Mesothelial cell of epicardium (in vitro differentiated cells): ENCODE data around the gene SIK2. TPM values are rescaled to one million over a fixed set of nuclear protein-coding genes. Genes with fewer than 3 reads are reported as not detected.

ENCODE experiments used
- DNase-seq, 2 experiments: peaks; one replicate each; pipeline ENCODE4 v3.0.0; 2021; ENCODE audit warnings: low spot score in 2 of 2; ENCODE audit not compliant: unreplicated experiment in 2 of 2
- H3K27ac Mint-ChIP-seq: 2 replicates; pipeline ENCODE4 v1.8.0; 2021; ENCODE audit warnings: mixed read lengths
- H3K27me3 Mint-ChIP-seq: 2 replicates; pipeline ENCODE4 v1.8.0; 2021; ENCODE audit warnings: low read depth, mixed read lengths
- H3K36me3 Mint-ChIP-seq: 2 replicates; pipeline ENCODE4 v1.8.0; 2021; ENCODE audit warnings: mixed read lengths
- H3K4me1 Mint-ChIP-seq: 2 replicates; pipeline ENCODE4 v1.8.0; 2021; ENCODE audit warnings: mixed read lengths
- H3K4me3 Mint-ChIP-seq: 2 replicates; pipeline ENCODE4 v1.8.0; 2021; ENCODE audit warnings: mild to moderate bottlenecking, moderate library complexity, mixed read lengths
- H3K9me3 Mint-ChIP-seq: 2 replicates; pipeline ENCODE4 v1.8.0; 2021; ENCODE audit warnings: mixed read lengths
- CTCF ChIP-seq: fragments of 200-600 bp; sonication (generic); IDR thresholded peaks from one replicate; pipeline ENCODE4 v1.5.0; 2021; ENCODE audit warnings: antibody characterized with exemption; ENCODE audit not compliant: unreplicated experiment
- total RNA-seq: library from RNA; stranded (reverse); gene quantifications from 3 replicates; pipeline ENCODE4 v1.2.1, GENCODE V29; 2021

The SIK2 gene
- total RNA-seq, 1 donor from 2014 or later: 17.1 TPM

GRCh38 chr11:111566324-111566723, 35.9 kb upstream of the SIK2 start:
- no peak overlapping the region for H3K4me3 Mint-ChIP-seq
- no peak for TF ChIP-seq CTCF
- H3K27me3 Mint-ChIP-seq: no peaks in the 10 kb centered on the region
- no peak overlapping the region for H3K27ac Mint-ChIP-seq
- no peaks in the 10 kb centered on the region for H3K9me3 Mint-ChIP-seq
- H3K4me1 Mint-ChIP-seq: peaks cover 5% of the 10 kb centered on the region
- H3K36me3 Mint-ChIP-seq: peaks cover 2% of the 10 kb centered on the region
- DNase-seq: no peak

- TF ChIP-seq CTCF: no peak
- no peaks in the 10 kb centered on the region for H3K36me3 Mint-ChIP-seq
These were observed 32.8 kb upstream of the SIK2 start for GRCh38 chr11:111569476-111569875.

GRCh38 chr11:111570796-111571195, 31.5 kb upstream of the SIK2 start:
- H3K27ac Mint-ChIP-seq: no peak overlapping the region
- DNase-seq: no peak
- H3K4me1 Mint-ChIP-seq: peaks cover 21% of the 10 kb centered on the region
- H3K27me3 Mint-ChIP-seq: no peaks in the 10 kb centered on the region
- no peaks in the 10 kb centered on the region for H3K36me3 Mint-ChIP-seq
- H3K9me3 Mint-ChIP-seq: no peaks in the 10 kb centered on the region
- no peak overlapping the region for H3K4me3 Mint-ChIP-seq
- no peak for TF ChIP-seq CTCF

More at GRCh38 chr11:111569476-111569875, 32.8 kb upstream of the SIK2 start:
- Mint-ChIP-seq H3K27me3 (no peaks in the 10 kb centered on the region), H3K9me3 (no peaks in the 10 kb centered on the region), H3K4me1 (peaks cover 13% of the 10 kb centered on the region), H3K4me3 (no peak overlapping the region), H3K27ac (no peak overlapping the region)
- no peak for DNase-seq

GRCh38 chr11:111571829-111572501, 30.3 kb upstream of the SIK2 start:
- DNase-seq: no peak
- Mint-ChIP-seq H3K36me3 (no peaks in the 10 kb centered on the region), H3K4me1 (peaks cover 21% of the 10 kb centered on the region), H3K27ac (no peak overlapping the region), H3K27me3 (no peaks in the 10 kb centered on the region), H3K9me3 (no peaks in the 10 kb centered on the region), H3K4me3 (no peak overlapping the region)
- no peak for TF ChIP-seq CTCF

GRCh38 chr11:111572581-111572980, 29.7 kb upstream of the SIK2 start:
- TF ChIP-seq CTCF: no peak
- no peaks in the 10 kb centered on the region for H3K27me3 Mint-ChIP-seq
- H3K27ac Mint-ChIP-seq: no peak overlapping the region
- no peak for DNase-seq
- H3K4me3 Mint-ChIP-seq: no peak overlapping the region
- H3K36me3 Mint-ChIP-seq: no peaks in the 10 kb centered on the region
- H3K9me3 Mint-ChIP-seq: no peaks in the 10 kb centered on the region
- H3K4me1 Mint-ChIP-seq: peaks cover 21% of the 10 kb centered on the region
